Astrocyte of the spinal cord (primary cell): ENCODE measurements around the gene SOX6.
A peak's percentile ranks its signal among the peaks of the same experiment; 100 is the strongest.

Experiments used
- DNase-seq: peaks from one replicate; pipeline ENCODE4 v3.0.0; 2011; ENCODE audit warnings: low read depth, low spot score
- H3K4me3 ChIP-seq: 2 replicates; pipeline ENCODE4 v1.5.1; 2011; ENCODE audit warnings: low read depth, mild to moderate bottlenecking, low read length, moderate library complexity
- CTCF ChIP-seq: IDR thresholded peaks from 2 replicates; pipeline ENCODE4 v1.5.1; 2012; ENCODE audit warnings: low read depth, mild to moderate bottlenecking, low read length, inconsistent platforms
- in situ Hi-C: cut with HindIII; loops from 2 replicates; pipeline ENCODE4 v1.10.0; 2017; ENCODE audit warnings: low sequenced_read_pairs

SOX6 gene

GRCh38 chr11:15945726-15946125 lies 410.6 kb downstream of the SOX6 start:
- TF ChIP-seq CTCF = no peak
- no peak for DNase-seq
- in situ Hi-C loops = no loop called here
- H3K4me3 ChIP-seq = no peak overlapping the region

DNA sequence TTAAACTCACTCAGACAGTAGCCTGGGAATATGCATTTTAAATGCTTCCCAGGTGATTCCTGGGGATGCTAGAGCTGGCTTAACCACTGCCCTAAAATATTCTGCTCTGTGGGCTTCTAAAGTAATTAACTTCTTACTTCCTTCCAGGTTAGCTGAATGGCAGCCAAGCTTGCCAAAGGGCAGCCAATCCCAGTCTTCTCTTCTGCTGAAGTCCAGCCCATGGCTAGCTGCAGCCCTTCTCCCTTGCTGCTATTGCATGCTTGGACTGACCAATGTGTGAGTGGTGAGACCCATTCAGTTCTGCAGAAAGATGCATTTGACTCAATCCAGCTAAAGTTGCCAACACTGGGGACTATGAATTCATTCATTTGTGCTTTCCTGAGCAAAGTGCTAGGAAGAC lies 411.9 kb downstream of the SOX6 start:
- in situ Hi-C loops = no loop called here
- DNase-seq = no peak
- TF ChIP-seq CTCF = no peak
- H3K4me3 ChIP-seq = no peak overlapping the region

- no peak overlapping the region for H3K4me3 ChIP-seq
- TF ChIP-seq CTCF = no peak
- no peak for DNase-seq
- in situ Hi-C loops = no loop called here
These were observed 412.7 kb downstream of the SOX6 start for GRCh38 chr11:15943418-15944197.

- in situ Hi-C loops = no loop called here
- DNase-seq = no peak
- no peak for TF ChIP-seq CTCF
- H3K4me3 ChIP-seq = no peak overlapping the region
These were observed 413.4 kb downstream of the SOX6 start for GRCh38 chr11:15942936-15943335.

DNA sequence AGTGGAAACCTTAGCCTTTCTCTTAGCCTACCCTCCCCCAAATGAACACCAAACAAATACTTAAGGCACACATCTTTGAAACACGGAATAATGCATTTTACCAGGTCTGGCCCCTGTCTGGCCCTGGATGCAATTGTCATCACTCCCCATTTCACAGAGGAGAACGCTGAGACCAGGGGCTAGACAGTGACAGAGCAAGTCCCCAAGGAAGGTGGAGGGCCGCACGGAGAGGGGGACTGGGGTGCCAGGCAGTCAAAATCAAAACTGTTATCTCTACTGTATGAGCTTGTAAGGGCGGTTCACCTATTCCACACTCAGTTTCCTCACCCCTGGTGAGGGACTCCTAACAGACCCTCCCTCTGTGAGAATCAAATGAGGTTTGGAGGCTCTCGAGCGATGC lies 414.2 kb downstream of the SOX6 start:
- in situ Hi-C loops = no loop called here
- no peak overlapping the region for H3K4me3 ChIP-seq
- DNase-seq = no peak
- TF ChIP-seq CTCF = no peak

DNA sequence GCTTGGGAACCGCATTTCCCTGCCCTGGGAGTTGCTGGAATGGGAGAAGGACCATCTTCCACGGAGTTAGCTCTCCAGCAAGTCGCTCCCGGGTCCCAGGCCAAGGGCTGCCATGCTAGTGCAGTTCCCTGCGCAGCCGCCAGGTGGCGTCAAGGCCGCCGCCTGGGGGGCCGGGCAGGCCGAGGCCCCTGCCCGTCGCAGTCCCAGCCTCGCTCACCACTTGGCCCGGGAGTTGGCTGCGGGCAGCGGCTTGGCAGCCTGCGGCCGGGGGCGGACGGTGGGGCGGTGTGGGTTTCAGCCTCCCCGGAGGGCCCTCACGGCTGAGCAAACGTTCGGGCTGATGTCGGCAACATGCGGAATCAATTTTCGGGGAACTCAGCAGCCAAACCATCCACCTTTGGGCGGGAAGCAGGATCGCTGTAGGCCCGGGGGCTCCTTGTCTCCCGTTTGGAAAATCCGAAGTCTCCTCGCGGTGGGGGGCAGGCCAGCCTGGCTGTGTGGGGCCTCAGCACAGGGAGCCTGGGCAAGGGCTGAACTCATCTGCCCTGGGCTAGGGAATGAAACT lies 415.1 kb downstream of the SOX6 start:
- in situ Hi-C loops = no loop called here
- TF ChIP-seq CTCF = peak; percentile 90
- no peak overlapping the region for H3K4me3 ChIP-seq
- DNase-seq = peak; percentile 35
